ENCODE measurements around the gene CARD14. TPM values are rescaled to one million over a fixed set of nuclear protein-coding genes. Genes with fewer than 3 reads are reported as not detected.
"Not testable (repeated sequence)": the region's sequence is repeated elsewhere in the genome, so short reads cannot be mapped to it uniquely, and the experiment has no call there.

Gene CARD14
- total RNA-seq, 1 donor from 2014 or later: not detected

DNA sequence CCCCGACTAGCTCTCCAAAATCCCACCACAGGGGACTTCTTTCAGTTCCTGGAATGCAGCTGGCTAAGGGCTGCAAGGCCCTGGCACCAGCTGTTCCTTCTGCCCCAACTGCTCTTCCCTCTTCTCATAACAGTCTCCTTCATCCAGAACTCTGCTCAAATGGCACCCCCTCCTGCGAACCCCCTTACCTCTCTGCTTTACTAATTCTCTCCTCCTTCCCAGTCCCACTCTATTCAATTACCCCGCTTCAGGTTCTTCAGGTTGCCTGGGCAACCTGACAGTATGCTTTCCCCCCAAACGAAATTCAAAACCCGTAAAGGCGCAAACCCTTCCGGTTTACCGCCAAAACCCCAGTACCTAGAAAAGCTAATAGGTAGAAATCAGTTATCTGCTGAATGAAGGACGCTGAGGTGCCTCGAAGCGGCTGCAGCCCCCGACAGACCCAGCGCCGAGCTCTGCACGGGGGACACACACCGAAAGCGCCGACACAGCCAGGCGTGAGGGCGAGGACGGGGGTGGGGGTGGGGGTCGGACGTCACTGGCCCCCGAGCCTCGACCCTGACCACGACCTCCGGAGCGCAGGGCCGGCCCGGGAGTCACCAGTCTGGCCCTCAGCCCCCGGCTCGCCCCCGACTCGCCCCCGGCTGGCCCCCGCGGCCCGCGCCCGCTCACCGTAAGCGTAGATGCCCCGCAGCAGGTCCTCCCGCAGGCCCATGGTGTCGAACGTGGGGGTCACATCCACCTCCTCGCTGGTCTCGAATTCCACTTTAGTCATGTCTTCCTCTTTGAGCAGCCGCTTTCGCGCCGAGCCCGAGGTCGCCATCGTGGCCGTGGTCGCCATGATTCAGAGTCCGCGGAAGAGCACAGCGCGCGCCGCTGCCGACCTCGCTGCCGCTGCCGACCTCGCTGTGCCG is 23.5 kb upstream of the CARD14 start:
- DNase-seq (no peak), ATAC-seq (ENCODE audit: poor library complexity) (peak; percentile 28)
- intact Hi-C loops (cut with DNase I): no loop called here

DNA sequence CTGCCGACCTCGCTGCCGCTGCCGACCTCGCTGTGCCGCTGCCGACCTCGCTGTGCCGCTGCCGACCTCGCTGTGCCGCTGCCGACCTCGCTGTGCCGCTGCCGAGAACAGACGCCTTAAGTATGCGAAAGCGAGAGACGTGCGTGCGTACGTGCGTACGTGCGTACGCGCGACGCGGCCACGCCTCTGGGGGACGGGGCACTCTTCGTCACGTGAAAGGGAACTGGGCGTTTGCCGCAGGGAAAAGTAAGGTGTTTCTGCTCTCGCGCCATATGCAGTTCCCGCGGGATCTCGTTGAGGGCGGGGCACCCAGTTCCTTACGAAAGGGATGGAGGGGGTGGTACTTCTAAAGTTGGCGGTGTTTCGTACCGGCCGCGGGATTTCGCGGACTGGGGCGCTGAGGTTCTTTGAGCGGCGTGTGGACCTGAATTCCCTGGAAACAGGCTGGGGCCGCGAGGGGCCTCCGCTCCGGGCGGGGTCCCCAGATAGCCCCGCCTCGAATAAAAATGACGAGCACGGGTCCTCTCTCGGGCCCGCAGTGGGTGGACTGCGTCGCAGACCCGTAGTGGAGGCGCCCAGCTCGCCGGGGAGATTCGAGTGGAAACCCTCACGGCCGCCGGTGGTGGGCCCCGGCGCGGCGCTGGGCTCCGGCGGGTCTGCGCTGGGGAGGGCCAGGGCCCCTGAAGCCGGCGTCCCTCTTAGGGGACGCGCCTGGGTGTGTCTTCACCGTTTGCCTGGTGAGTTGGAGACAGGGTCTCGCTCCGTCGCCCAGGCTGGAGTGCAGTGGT is 22.6 kb upstream of the CARD14 start, which contains the start of gene EIF4A3:
Gene EIF4A3, minus strand, starts transcription at position 94 of the 788 bp plus-strand sequence. CDS start 167 bp downstream, outside the sequence.
- peak; percentile 99 for DNase-seq
- ATAC-seq (ENCODE audit: poor library complexity): peak; percentile 98
- intact Hi-C loops (cut with DNase I): no loop called here

DNA sequence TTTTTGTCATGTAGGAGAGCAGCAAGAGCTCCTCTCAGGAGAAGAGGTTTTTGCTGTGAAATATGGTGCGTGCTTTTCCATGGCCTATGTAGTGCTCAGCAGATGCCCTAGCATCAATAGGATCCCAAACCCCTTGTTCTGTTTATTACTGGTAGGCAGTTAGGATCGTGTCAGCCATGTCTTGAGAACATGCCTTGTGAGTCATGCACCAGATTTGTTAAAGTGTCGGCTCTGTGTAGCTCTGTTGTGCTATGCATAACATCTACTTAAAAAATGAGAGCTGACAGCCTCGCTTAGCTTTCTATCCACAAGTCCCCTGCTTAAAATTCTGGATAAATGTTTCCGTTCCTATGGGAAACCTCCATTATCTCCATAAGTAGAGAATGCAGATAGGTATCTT is 18.5 kb upstream of the CARD14 start:
- ATAC-seq (ENCODE audit: poor library complexity) (no peak), DNase-seq (no peak)
- intact Hi-C loops (cut with DNase I): no loop called here

DNA sequence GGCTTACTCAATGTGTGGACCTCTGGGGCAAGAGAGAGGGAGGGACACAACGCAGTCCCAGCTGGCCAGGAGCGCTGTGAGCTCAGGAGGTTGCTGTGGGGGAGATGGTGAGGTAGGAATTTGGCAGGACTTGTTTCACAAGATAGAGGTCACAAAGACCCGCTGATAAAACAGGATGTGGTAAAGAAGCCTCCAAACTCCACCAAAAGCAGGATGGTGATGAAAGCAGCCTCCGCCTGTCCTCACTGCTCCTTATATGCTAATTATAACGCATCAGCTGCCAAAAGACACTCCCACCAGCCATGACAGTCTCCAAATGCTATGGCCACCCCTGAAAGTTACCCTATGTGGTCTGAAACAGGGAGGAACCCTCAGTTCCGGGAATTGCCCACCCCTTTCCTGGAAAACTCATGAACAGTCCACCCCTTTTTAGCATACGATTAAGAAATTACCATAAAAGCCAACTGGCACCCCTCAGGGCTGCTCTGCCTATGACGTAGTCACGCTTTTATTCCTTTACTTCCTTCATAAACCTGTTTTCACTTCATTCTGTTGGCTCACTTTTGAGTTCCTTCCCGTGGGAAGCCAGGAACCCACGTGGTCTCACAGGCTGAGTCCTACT is 17.6 kb upstream of the CARD14 start:
- ATAC-seq (ENCODE audit: poor library complexity): no peak
- DNase-seq: no peak
- intact Hi-C loops (cut with DNase I): no loop called here

DNA sequence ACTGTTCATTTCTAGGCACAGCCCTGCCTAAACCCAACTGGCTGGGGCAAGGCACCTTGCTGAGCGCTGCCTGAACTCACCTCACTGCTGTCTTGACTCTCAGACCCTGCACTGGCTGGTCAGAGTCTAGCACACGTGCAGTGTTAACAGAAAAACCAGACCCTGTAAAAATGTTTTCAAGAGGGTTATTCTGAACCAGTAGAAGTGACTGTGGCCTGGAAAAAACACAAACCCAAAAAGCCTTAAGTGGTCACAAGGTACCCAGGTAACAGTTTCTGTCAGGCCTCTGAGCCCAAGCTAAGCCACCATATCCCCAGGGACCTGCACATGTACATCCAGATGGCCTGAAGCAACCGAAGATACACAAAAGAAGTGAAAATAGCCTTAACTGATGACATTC is 16.8 kb upstream of the CARD14 start:
- intact Hi-C loops (cut with DNase I): no loop called here
- ATAC-seq (ENCODE audit: poor library complexity) (no peak), DNase-seq (no peak)

DNA sequence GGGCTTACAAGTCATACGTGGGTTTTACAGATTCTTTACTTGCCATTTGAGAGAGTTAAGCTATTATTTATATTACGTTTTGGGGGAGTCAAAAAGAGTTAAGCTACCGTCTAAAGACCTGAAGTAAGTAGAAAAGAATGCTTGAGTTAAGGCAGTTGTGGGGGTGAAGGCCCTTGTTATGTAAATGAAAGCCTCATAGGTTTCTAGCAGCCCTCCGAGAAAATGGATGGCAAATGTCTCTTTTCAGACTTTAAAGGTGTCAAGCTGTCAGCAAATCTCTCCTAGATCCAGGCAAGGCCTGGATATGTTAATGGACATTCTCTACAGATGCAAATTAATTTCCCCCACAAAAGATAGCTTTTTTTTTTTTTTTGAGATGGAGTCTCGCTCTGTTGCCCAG is 15.7 kb upstream of the CARD14 start:
- ATAC-seq (ENCODE audit: poor library complexity): no peak
- intact Hi-C loops (cut with DNase I): no loop called here

DNA sequence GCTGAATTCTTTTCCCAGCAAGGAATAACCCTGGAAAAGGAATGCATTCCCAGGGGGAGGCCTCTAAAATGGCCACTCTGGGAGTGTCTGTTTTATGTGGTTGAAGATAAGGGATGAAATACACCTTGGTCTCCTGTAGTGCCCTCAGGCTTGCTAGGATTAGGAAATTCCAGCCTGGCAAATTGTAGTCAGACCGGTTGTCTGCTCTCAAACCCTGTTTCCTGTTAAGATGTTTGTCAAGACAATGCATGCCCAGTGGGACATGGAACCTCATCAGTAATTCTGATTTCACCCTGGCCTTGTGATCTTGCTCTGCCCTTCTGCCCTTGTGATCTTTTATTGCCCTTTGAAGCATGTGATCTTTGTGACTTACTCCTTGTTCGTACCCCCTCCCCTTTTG is 14.2 kb upstream of the CARD14 start:
- ATAC-seq (ENCODE audit: poor library complexity); intact Hi-C loops (cut with DNase I); DNase-seq: not testable (repeated sequence)

More for the DNA sequence above, 15.7 kb upstream of the CARD14 start:
- DNase-seq: no peak

DNA sequence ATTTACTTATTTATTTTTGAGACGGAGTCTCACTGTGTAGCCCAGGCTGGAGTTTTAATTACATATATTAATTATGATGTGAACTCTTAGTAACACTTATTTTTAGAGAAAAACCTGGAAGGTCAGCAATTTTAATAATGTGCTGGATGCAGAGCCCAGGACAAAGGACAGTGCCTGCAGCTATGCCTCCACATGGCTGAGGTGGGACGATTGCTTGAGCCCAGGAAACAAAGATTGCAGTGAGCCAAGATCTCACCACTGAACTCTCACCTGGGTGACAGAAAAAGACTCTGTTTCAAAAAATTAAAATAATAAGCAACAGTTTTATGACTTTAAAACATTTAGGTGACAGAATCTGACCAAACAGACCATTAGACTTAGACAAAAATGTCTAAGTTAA is 11.0 kb upstream of the CARD14 start:
- DNase-seq (no peak), ATAC-seq (ENCODE audit: poor library complexity) (no peak)
- intact Hi-C loops (cut with DNase I): no loop called here

DNA sequence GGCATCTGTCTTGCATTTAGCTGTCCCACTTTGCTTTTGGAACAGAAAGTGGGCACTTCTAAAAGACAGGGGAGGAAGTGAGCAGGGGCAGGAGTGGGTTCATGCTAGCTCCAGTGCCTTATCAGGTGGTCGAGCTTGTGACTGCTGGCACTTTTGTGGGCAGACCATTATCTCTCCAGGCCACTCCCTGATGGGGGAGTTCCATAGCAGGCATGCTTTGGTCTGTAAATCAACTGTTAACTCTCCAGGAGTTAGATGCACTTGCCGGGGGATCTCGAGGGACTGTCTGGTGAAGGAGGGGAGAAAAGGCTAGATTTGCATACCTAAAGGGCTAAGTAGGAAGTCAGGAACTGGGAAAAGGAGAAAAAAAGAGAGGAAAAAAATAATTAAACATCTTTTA is 9.3 kb upstream of the CARD14 start:
- intact Hi-C loops (cut with DNase I): no loop called here
- no peak for ATAC-seq (ENCODE audit: poor library complexity)
- DNase-seq: no peak

DNA sequence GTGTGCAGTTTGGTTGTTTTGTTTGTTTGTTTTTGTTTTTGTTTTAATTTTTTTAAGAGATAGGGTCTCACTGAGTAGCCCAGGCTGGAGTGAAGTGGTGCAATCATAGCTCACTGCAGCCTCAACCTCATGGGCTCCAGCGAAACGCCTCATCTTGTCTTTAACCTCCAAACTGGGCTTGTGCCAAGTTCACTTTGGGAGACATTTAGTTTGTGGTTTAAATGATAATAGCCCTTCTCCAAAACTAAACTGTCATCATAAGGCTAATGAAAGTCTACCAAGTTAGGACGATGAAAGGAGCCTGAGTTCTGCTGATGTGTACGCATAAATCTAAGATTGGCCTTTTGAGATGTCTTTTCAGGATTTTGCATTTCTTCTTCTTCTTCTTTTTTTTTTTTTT is 6.5 kb upstream of the CARD14 start:
- ATAC-seq (ENCODE audit: poor library complexity) (no peak), DNase-seq (no peak)
- intact Hi-C loops (cut with DNase I): no loop called here

DNA sequence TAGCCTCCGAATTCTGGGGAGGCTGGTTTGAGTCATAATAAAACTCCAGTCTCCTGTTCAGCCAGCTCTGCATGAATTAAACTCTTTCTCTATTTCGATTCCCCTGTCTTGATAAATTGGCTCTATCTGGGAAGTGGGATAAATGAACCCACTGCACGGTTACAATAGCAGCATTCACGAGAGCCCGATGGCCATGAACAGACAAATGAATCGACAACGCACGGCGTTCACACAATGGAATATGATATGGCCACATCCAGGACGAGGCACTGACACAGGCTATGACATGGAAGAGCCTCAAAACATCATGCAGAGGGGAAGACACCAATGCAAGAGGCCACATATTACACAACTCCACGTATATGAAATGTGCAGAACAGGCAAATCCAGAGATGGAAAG is 5.6 kb upstream of the CARD14 start:
- intact Hi-C loops (cut with DNase I): no loop called here
- no peak for ATAC-seq (ENCODE audit: poor library complexity)
- DNase-seq: no peak

DNA sequence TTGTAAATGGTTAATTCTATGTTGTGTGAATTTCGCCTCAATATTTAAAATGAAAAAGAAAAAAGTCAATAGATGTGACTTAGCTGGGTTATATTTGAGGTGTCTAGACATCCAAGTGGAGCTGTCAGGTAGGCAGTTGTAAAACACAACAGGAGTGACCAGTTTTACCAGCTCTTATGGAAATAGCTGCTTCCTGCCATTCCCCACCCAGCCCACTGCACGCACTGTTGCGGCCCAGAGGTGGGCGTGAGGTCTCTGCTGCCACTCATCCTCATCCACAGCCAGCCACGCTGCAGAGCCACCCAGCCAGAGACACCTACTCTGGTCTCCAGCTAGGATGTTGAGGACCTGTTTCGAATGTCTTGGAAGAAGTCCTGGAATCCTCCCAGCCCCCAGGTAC is 3.4 kb upstream of the CARD14 start:
- no peak for DNase-seq
- ATAC-seq (ENCODE audit: poor library complexity): no peak
- intact Hi-C loops (cut with DNase I): no loop called here

DNA sequence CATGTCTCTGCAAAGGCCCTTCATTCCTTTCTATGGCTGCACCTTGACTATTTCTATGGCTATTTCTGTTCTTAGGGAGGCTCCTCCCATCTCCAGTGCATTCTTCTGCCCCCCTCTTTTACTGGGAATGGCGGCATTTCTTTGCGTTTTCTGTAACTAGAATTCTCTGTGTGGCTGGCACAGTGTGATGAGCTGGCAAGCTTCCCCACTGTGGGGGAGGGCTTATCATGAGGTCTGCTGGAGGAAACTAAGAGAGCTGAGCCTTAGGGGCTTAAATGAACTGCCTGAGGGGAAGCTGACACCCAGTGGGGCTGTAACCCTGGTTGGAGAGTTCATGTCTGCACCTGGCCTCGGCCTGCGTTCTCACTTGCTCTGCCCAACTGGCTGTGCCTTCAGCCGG is 1.5 kb upstream of the CARD14 start:
- no peak for DNase-seq
- ATAC-seq (ENCODE audit: poor library complexity): no peak
- intact Hi-C loops (cut with DNase I): no loop called here

DNA sequence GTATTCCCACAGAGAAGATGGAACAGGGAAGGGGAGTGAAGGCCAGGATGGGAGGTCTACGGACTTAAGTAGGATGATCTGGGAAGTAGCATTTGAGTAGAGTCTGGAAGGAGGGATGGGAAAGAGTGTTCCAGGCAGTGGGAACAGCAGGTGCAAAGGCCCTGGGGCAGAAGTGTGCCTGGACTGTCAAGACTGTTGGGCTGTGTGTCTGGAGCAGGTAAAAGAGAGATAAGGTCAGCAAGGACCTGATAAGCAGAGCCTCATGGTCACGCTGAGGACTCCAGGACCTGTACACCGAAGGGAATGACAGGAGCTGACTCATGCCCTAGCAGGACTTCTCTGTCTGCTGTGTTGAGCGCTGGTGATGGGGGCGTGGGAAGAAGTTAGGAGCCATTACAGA is 723 bp upstream of the CARD14 start:
- DNase-seq: no peak
- ATAC-seq (ENCODE audit: poor library complexity): no peak
- intact Hi-C loops (cut with DNase I): no loop called here

DNA sequence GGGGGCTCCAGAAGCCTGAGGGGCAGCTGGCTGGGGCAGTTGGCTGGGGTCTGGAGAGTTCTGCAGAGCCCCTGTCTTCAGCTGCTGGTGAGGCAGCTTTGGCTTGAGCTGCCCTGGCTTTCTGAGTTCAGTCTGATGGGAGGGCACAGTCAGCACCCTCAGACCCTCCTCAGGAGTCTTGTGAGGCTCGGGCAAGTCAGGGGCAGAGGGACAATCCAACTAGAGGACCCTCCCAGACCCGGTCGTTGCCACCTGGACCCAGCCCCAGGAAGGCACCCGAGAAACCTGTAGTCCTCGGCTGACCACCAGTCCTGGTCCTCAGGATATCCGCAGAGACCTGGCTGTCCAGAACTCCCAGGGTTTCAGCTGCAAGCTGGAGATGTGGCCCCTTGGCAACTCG is 1.9 kb downstream of the CARD14 start:
- no peak for DNase-seq
- ATAC-seq (ENCODE audit: poor library complexity): no peak
- intact Hi-C loops (cut with DNase I): no loop called here

DNA sequence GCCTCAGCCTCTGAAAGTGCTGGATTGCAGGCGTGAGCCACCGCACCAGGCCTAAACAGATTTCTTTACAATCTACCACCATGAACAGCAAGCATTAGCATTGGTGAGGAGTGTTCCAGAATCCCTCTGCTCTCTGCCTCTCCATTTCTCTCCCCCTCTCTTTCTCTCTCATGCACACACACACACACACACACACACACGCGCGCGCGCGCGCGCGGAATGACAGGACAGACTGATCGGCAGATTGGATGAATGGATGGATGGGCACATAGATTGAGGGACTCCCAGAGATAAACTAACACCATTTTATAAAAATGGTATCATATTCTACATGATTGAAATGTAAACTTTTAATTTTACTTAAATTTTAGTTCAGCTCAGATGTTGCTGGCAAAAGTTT is 3.3 kb downstream of the CARD14 start:
- DNase-seq: no peak
- ATAC-seq (ENCODE audit: poor library complexity): no peak
- intact Hi-C loops (cut with DNase I): no loop called here

DNA sequence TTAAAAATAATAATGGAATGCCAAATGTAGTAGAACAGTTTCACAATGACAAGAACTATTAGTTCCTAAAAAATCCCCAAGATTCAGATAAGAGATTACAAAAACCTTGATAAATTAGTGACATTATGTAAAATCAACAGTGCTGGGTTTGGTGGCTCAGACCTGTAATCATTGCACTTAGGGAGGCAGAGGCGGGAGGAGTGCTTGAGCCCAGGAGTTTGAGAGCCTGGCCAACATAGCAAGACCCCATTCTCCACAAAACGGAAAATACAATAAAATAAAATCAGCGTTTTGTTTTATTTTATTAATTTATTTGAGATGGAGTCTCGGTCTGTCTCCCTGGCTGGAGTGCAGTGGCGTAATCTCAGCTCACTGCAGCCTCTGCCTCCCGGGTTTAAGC is 4.1 kb downstream of the CARD14 start:
- ATAC-seq (ENCODE audit: poor library complexity): no peak
- intact Hi-C loops (cut with DNase I): no loop called here
- no peak for DNase-seq

DNA sequence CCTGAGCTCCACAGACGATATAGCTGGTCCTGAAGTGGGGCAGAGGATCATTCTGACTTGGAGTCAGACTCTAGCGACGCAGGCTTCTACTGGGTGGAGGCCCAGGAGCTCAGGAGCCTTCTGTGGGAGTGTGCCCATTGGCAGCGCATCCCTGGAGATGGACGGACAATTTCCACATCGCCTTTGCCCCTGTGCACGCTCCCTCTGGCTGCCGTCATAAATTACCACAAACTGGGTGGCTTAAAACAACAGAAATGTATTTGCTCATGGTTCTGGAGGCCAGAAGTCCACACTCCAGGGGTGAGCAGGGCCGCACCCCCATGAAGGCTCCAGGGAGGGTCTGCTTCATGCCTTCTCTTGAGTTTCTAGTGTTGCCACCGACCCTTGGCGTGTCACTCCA is 6.9 kb downstream of the CARD14 start:
- DNase-seq (no peak), ATAC-seq (ENCODE audit: poor library complexity) (no peak)
- intact Hi-C loops (cut with DNase I): no loop called here

DNA sequence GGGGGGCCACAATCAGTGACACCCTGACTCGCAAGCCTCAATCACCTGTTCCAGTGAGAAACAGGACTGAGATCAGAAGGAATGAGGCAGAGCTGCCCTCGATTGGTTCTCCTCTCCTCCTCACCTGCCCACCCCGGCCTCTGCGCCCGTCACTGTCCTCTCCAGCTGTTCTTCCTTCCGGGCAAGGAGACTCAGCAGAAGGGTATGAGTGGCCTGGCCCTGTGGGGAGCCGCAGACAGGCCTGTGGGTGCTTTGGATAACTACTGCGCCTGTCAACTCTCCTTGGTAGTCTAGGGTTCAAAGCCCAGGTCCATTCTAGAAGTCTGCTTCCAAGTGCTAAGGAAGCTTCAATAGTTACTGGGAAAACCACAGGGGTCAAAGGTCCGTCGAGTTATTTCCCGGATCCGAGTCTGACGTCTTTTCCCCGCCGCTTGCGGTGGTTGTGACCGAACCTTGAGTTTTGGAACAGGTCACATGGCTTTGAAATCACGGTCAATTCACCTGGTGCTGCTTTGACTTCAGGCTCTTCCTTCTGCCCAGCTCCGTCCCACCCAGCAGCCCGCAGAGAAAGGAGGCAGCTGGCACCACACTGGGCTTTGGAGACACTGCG is 8.3 kb downstream of the CARD14 start:
- ATAC-seq (ENCODE audit: poor library complexity) (no peak), DNase-seq (peak; percentile 20)
- intact Hi-C loops (cut with DNase I): no loop called here

Measured in Right ventricle myocardium superior (tissue), 1 donor.